NAMALWA (cell line): ENCODE measurements around the gene IFI44L.

Source experiments
- DNase-seq: peaks from one replicate; pipeline ENCODE4 v3.0.0-alpha.2; 2015; ENCODE audit warnings: low spot score

The IFI44L gene

DNA sequence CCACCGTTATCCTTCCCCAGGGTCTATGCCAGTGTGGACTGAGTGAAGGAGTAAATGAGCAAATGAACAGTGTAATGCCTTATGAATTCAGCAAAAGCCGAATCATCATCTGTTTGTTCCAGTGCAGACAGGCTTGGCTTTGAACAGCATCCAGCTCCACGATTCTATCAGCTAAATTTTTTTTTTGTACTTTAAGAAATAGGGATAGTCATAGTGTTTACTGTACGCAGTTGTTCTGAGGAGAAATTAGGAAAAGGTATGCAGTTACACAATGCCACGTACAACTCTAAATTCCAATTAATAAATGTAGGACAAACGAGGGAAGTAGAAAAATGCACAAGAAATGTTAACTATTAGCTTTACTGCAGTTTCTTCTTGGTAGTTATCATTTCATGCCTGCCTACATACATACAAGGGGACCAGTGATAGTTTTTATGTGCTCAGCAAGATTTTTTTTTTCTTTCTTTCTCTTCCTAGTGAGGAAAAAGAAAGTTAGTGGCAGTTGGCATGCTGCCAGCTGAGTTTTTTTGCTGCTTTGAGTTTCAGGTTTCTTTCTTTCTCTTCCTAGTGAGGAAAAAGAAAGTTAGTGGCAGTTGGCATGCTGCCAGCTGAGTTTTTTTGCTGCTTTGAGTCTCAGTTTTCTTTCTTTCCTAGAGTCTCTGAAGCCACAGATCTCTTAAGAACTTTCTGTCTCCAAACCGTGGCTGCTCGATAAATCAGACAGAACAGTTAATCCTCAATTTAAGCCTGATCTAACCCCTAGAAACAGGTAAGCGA, at the start of gene IFI44L:
TSS of gene IFI44L (plus strand) at position 646 of the 777 bp plus-strand sequence. CDS start 7,468 bp downstream, outside the sequence.
- DNase-seq = peak; percentile 68

GRCh38 chr1:78570539-78570938, 49.7 kb upstream of the IFI44L start:
- DNase-seq = peak; percentile 23

GRCh38 chr1:78577257-78578100, 42.8 kb upstream of the IFI44L start:
- no peak for DNase-seq

DNA sequence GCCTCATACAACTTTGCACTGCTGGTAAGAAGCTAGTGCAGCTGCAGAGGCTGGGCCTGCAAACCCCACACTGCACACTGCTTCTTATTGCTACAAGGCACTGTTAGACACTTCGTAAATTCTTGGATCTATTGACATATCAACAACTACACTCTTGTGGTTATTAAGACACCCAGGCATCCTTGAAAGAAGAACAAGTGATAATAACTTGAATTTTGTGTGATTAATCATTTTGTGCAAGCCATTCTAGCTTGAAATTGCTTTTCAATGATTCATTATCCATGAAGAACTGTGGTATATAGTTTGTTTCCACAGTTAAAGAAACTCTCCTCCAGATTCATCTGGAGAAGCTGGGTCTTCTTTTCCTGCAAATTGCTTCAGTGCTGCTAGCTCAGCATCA, 33.7 kb upstream of the IFI44L start:
- no peak for DNase-seq

- DNase-seq = no peak
These were observed 33.0 kb upstream of the IFI44L start for GRCh38 chr1:78587211-78587610.

GRCh38 chr1:78591971-78592370, 28.3 kb upstream of the IFI44L start:
- DNase-seq = no peak

DNA sequence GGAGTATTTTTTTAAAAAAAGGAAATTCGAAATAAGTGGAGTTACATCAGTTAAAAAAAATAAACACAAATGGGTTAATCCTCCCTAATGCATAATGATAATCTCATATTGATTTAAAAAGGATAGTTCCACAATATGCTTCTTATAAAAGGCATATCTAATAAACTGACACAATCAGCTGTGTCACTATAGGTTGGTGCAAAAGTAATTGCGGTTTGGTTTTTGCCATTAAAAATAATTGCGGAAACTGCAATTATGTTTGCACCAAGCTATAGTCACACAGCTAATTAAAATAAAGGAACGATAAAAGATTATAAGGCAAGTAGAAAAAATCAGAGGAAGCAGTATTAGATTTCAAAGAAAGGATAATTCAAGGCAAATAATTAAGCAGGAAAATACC, 21.0 kb upstream of the IFI44L start:
- DNase-seq = no peak

DNA sequence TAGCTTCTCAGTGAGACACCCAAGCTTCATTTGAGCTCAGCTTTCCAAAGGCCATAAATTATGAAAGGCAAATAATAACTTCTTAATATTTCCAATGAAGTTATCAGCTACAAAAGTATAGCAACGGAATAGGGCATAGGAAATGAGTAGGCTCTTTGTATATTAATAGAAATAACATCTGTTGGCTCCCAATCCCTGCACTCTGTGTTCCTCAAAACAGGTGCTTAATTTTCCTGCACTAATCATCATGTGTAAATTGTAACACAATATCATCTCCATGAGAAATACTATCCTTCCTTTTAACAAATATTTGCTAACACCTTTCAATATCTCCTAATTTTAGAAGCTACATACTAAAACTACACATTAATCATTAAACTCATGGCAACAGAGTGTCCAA, 19.2 kb upstream of the IFI44L start:
- DNase-seq = no peak

GRCh38 chr1:78603206-78603605, 17.0 kb upstream of the IFI44L start:
- DNase-seq = no peak

DNA sequence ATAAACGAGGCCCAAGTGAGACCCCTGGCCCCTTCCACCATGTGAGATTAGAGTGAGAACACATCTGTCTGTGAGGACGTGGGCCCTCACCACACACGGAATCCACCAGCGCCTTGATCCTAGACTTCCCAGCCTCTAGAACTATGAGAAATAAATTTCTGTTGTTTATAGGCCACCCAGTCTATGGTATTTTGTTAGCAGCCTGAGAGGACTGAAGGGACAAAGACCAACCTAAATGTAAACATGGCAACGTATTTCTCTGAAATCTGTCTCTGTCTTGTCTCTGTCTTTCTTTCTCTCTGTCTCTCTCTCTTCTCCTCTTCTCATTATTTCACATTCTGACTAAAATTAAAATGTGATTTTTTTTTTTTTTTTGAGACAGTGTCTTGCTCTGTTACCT, 15.6 kb upstream of the IFI44L start:
- no peak for DNase-seq

- DNase-seq = no peak
These were observed 14.0 kb upstream of the IFI44L start for GRCh38 chr1:78606274-78606673.

DNA sequence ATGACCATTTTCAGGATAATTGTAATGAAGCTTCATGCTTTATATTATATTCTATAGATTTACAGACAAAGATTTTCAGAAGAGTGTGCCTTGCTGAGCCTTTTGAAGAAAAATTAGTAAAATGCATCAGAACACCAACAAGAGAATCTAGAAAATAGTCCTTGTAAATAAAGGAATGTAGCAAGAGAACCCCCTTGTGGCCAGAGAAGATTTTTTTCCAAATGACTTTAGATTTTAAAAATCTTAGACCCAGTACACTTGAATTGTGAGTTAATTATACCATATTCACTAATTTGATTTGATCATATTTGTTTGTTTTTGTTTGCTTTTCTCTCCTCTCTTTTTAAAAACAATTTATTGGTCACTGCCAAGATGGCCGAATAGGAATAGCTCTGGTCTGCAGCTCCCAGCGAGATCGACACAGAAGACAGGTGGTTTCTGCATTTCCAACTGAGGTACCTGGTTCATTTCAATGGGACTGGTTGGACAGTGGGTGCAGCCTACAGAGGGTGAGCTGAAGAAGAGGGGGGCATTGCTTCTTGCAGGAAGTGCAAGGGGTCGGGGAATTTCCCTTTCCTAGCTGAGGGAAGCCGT, 12.8 kb upstream of the IFI44L start:
- peak; percentile 44 for DNase-seq

DNA sequence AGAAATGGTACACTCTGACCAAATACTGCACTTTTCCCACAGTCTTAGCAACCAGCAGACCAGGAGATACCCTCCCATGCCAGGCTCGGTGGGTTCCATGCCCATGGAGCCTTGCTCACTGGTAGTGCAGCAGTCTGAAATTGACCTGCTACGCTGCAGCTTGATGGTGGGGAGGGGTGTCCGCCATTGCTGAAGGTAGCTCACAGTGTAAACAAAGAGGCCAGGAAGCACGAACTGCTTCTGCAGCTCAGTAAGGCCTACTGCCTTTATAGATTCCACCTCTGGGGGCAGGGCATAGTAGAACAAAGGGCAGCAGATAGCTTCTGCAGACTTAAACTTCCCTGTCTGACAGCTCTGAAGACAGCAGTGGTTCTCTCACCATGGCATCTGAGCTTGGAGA, 12.3 kb upstream of the IFI44L start:
- DNase-seq = no peak

- DNase-seq = peak; percentile 91
These were observed 2.6 kb upstream of the IFI44L start for GRCh38 chr1:78617615-78618026.

DNA sequence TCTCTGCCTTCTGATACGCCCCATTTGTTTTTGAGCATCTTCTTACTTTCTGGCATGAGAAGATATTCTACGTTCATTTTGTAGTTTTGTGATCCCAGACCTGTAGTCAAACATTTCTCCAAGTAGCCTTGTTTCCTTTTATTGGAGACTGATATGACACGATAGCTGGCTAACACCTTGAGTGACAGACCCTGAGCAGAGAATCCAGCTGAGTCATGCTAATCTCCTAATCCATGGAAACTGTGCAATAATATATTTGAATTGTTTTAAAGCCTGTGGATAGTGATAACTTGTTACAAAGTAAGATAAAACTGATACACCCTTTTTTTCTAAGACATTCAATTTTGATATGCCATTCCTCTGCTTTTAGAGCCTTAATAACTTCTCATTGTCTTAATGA, 1.2 kb upstream of the IFI44L start:
- no peak for DNase-seq

GRCh38 chr1:78619446-78619802, 824 bp upstream of the IFI44L start:
- DNase-seq = peak; percentile 43

DNA sequence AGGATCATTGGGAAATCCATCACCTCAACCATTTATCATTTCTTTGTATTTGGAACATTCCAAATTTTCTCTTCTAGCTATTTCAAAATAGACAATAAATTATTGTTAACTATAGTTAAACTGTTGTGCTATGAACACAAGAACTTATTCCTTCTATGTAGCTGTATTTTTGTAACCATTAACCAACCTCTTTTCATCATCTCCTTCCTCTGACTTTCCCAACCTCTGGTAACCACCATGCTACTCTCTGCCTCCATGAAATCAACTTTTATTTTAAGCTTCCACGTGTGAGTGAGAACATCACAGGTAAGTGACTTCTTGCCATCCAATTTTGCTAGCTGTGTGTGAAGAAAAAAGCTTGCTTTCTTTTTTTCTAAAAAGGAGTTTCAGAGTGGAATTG, 418 bp downstream of the IFI44L start:
- DNase-seq = peak; percentile 30

DNA sequence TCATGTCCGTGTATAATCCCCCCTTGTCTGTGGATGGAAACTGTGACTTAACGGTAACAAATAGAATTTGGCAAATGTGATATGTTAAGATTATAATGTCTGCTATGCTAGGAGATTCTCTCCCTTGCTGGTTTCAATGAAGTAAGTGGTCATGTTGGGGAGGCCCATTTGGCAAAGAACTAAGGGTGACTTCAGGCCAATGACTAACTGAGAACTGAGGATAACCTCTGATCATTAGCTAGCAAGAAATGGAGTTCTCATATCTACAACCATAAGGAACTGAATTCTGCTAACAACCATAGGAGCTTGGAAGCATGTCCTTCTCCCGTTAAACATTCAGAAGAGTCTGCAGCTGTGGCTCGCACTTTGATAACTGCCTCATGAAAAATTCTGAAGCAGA, 2.3 kb downstream of the IFI44L start:
- DNase-seq = no peak

DNA sequence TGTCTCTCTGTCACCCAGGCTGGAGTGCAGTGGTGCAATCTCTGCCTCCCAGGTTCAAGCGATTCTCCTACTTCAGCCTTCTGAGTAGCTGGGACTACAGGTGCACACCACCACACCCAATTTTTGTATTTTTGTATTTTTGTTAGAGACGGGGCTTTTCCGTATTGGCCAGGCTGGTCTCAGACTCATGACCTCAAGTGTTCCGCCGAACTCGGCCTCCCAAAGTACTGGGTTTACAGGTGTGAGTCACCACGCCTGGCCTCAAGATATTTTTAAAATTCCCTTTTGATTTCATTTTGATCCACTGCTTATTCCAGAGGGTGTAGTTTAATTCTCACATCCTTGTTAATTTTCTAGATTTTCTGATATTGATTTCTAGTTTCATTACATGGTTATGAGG, 3.8 kb downstream of the IFI44L start:
- no peak for DNase-seq

- DNase-seq = no peak
These were observed 7.1 kb downstream of the IFI44L start for GRCh38 chr1:78627321-78627720.

DNA sequence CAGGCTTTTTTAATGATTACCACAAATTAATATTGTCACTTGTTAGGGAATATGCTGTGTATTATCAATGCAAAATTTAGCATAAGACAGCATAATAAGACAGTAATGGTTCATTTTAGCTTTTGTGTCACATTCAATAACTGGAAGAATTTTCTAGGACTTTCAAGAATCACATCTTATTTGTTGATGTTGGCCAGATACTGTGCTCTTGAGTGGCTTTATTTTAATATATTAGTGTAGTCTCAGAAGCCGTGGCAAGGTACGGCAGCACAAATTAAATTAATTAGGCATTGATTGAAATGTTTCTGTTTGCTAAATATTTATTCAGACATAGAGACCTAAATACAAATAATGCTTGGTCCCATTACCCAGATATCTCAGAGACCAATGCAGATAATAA, 10.4 kb downstream of the IFI44L start:
- no peak for DNase-seq

GRCh38 chr1:78633209-78633608, 13.0 kb downstream of the IFI44L start:
- no peak for DNase-seq

GRCh38 chr1:78640462-78640861, 20.2 kb downstream of the IFI44L start:
- DNase-seq = no peak
